K562 (cell line): ENCODE data around the gene C20orf173. TPM values are rescaled to one million over a fixed set of nuclear protein-coding genes. Genes with fewer than 3 reads are reported as not detected.

ENCODE experiments used
- AFF1 ChIP-seq, 2 experiments: fragments of 450-650 bp; IDR thresholded peaks; 2 replicates each; pipeline ENCODE4 v1.6.1; 2018; ENCODE audit warnings: mild to moderate bottlenecking in 2 of 2, low read depth in 1 of 2; ENCODE audit not compliant: partially characterized antibody in 2 of 2
- BHLHE40 ChIP-seq: IDR thresholded peaks from 2 replicates; pipeline ENCODE4 v1.6.1; 2011; ENCODE audit warnings: low read length, improper control_type of control experiment
- CBX1 ChIP-seq: sonication (generic); IDR thresholded peaks from 2 replicates; pipeline ENCODE4 v1.6.1; 2016; ENCODE audit warnings: antibody characterized with exemption, low read depth, mild to moderate bottlenecking
- CHD1 ChIP-seq: fragments of 200-600 bp; sonication (generic); IDR thresholded peaks from one replicate; pipeline ENCODE4 v1.6.1; 2012; ENCODE audit warnings: mild to moderate bottlenecking, moderate library complexity, low read length, inconsistent platforms
- DNMT1 ChIP-seq: fragments of 450-650 bp; IDR thresholded peaks from 2 replicates; pipeline ENCODE4 v1.6.1; 2016; ENCODE audit warnings: antibody characterized with exemption, mild to moderate bottlenecking
- MTA1 ChIP-seq: fragments of 450-650 bp; IDR thresholded peaks from 2 replicates; pipeline ENCODE4 v1.6.1; 2017; ENCODE audit warnings: borderline replicate concordance
- MTF1 ChIP-seq: fragments of 250-450 bp; sonication (Bioruptor Pico); IDR thresholded peaks from 2 replicates; pipeline ENCODE4 v1.9.0; 2021; ENCODE audit warnings: moderate library complexity, mild to moderate bottlenecking, inconsistent platforms, borderline replicate concordance
- NCOA6 ChIP-seq: fragments of 450-650 bp; IDR thresholded peaks from 2 replicates; pipeline ENCODE4 v1.6.1; 2017; ENCODE audit warnings: mild to moderate bottlenecking
- NKRF ChIP-seq: fragments of 450-650 bp; IDR thresholded peaks from 2 replicates; pipeline ENCODE4 v1.6.1; 2016; ENCODE audit warnings: borderline replicate concordance
- PCBP2 ChIP-seq: fragments of 200-400 bp; formaldehyde crosslinking; IDR thresholded peaks from 2 replicates; pipeline ENCODE4 v1.6.1; 2018; ENCODE audit warnings: low read length, low read depth, mild to moderate bottlenecking, moderate library complexity; ENCODE audit not compliant: poor library complexity, severe bottlenecking
- PHF20 ChIP-seq: fragments of 450-650 bp; IDR thresholded peaks from 2 replicates; pipeline ENCODE4 v1.6.1; 2018; ENCODE audit not compliant: partially characterized antibody
- RCOR1 ChIP-seq, 2 experiments: IDR thresholded peaks; 2 replicates each; pipeline ENCODE4 v1.6.1; 2012; ENCODE audit warnings: low read depth in 2 of 2, low read length in 2 of 2, borderline replicate concordance in 1 of 2, improper control_type of control experiment in 1 of 2
- SP1 ChIP-seq: sonication (generic); formaldehyde crosslinking; IDR thresholded peaks from 2 replicates; pipeline ENCODE4 v1.8.1; 2022; ENCODE audit warnings: mild to moderate bottlenecking, missing genetic modification reagents
- SRSF3 ChIP-seq: fragments of 200-400 bp; formaldehyde crosslinking; IDR thresholded peaks from 2 replicates; pipeline ENCODE4 v1.6.1; 2016; ENCODE audit warnings: mild to moderate bottlenecking, low read length, moderate library complexity; ENCODE audit not compliant: insufficient read depth
- TAF9B ChIP-seq: fragments of 450-650 bp; IDR thresholded peaks from 2 replicates; pipeline ENCODE4 v1.6.1; 2018; ENCODE audit warnings: mild to moderate bottlenecking; ENCODE audit not compliant: partially characterized antibody
- TBL1XR1 ChIP-seq, 2 experiments: IDR thresholded peaks; 2 replicates each; pipeline ENCODE4 v1.6.1; 2012; ENCODE audit warnings: improper control_type of control experiment in 2 of 2, low read length in 2 of 2, mild to moderate bottlenecking in 1 of 2
- ZBTB5 ChIP-seq: fragments of 450-650 bp; IDR thresholded peaks from 2 replicates; pipeline ENCODE4 v1.6.1; 2017; ENCODE audit warnings: antibody characterized with exemption
- ZNF146 ChIP-seq: IDR thresholded peaks from one replicate; pipeline ENCODE4 v1.6.1; 2018; ENCODE audit warnings: missing compliant biosample characterization; ENCODE audit not compliant: unreplicated experiment
- ZNF224 ChIP-seq: sonication (generic); formaldehyde crosslinking; IDR thresholded peaks from 2 replicates; pipeline ENCODE4 v1.8.0; 2022; ENCODE audit warnings: mild to moderate bottlenecking, missing genetic modification reagents
- ZNF764 ChIP-seq: fragments of 250-450 bp; sonication (Bioruptor Pico); IDR thresholded peaks from 2 replicates; pipeline ENCODE4 v1.4.0; 2020; ENCODE audit warnings: low read depth, mild to moderate bottlenecking, moderate library complexity
- polyA plus RNA-seq, 8 experiments: library from polyadenylated mRNA; depleted of rRNA in 4 of 8; stranded (reverse) in 5 of 8; unstranded in 3 of 8; fragments of >200 nt; fragmentation: Nextera tagmentation in 2 of 8; fragmentation: Illumina TruSeq in 1 of 8; extraction: Ambion mirVana in 2 of 8; extraction: Trizol in 1 of 8; gene quantifications; 2 replicates each; pipeline versions ENCODE4 v1.2.1 to v1.2.3, GENCODE V29; 2011 to 2014; ENCODE audit warnings: inconsistent platforms in 1 of 8, missing spikeins in 1 of 8
- total RNA-seq, 7 experiments: library from RNA; depleted of rRNA in 6 of 7; stranded (reverse); fragments of >200 nt in 6 of 7; fragmentation: Illumina TruSeq in 2 of 7; extraction: Trizol in 2 of 7; gene quantifications; 2 replicates each; pipeline versions ENCODE4 v1.2.1 to v1.2.3, GENCODE V29; 2011 to 2021; ENCODE audit warnings: low replicate concordance in 1 of 7

C20orf173 gene
- total and polyA plus RNA-seq, 9 of the 15 experiments (the other 6 are each of a cell fraction or from before 2014, with no cell fraction given), result not detected

- TF ChIP-seq ZNF224, result no peak
- TF ChIP-seq NCOA6, result no peak
- no peak for TF ChIP-seq MTA1
- TF ChIP-seq SP1 (CRISPR knock-in tag), result peak; percentile 97
- TF ChIP-seq SRSF3, result no peak
- TF ChIP-seq PHF20, result peak; percentile 91
- peak; percentile 33 for TF ChIP-seq TAF9B
- TF ChIP-seq CHD1, result peak; percentile 89
- no peak for TF ChIP-seq MTF1 (CRISPR knock-in tag)
- TF ChIP-seq PCBP2, result no peak
- no peak for TF ChIP-seq ZNF146
- TF ChIP-seq DNMT1, result no peak
- peak; percentile 70; the same call in 1 of the 2 replicates for TF ChIP-seq ZNF764 (CRISPR knock-in tag)
- peak; percentile 65; the same call in 1 of the 2 replicates for TF ChIP-seq CBX1
- no peak for TF ChIP-seq AFF1 (IDR thresholded peaks at IDR 0.05; ENCODE audit: low read depth in 1 of 2, partially characterized antibody in 2 of 2)
- TF ChIP-seq RCOR1 (IDR thresholded peaks at IDR 0.05; ENCODE audit: borderline replicate concordance in 1 of 2, low read depth in 2 of 2, low read length in 2 of 2), result no peak; a peak in 2 of 4 replicates
- TF ChIP-seq TBL1XR1 (IDR thresholded peaks at IDR 0.05; ENCODE audit: low read length in 2 of 2), result peak in 1 of 2 experiments; percentile 22; a peak in 1 of 4 replicates
- no peak for TF ChIP-seq BHLHE40
- no peak for TF ChIP-seq ZBTB5
- TF ChIP-seq NKRF, result peak; percentile 84; the same call in 1 of the 2 replicates
Measured at GRCh38 chr20:35541783-35542662, 12.6 kb upstream of the C20orf173 start, which contains the start of gene ERGIC3 (continued).
